ENCODE measurements around the gene DDAH1. TPM values are rescaled to one million over a fixed set of nuclear protein-coding genes. Genes with fewer than 3 reads are reported as not detected.

DDAH1 gene
- total RNA-seq, 1 donor from 2014 or later = 33.4 TPM

DNA sequence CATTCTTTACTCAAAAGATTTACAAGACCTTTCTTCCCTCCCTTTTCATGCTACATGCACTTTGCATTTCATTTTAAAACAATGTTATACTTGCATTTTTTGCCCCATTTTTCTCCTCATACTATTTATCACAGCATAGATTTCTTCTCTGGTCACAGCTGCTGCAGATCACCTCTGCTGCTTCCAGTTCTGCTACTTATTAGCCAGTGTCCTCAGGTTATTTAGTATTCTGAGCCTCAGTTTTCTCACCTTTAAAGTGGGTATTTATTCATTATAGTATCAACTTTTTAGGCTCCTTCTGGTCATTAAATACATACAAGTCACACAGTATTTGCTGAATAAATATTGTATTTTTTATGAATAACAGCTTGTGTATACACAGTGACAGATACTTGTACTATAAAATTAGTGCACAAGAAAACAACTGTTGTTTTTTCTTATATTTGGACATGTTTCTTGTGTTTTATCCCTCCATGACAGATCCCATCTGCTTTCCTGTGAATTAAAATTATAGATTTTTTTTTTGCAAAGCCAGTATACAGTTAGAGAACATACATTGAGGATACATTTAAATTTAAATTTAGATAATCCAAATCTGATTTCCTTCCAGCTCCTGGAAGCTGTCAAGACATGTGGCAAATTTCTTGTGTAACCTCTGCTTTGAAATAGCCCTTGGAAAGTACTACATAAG lies 103.2 kb downstream of the DDAH1 start:
- no peak overlapping the region for H3K4me3 Mint-ChIP-seq (ENCODE audit: low read depth)
- no peak overlapping the region for H3K27ac Mint-ChIP-seq
- no peaks in the 10 kb centered on the region for H3K27me3 Mint-ChIP-seq
- TF ChIP-seq, protein P1, sequence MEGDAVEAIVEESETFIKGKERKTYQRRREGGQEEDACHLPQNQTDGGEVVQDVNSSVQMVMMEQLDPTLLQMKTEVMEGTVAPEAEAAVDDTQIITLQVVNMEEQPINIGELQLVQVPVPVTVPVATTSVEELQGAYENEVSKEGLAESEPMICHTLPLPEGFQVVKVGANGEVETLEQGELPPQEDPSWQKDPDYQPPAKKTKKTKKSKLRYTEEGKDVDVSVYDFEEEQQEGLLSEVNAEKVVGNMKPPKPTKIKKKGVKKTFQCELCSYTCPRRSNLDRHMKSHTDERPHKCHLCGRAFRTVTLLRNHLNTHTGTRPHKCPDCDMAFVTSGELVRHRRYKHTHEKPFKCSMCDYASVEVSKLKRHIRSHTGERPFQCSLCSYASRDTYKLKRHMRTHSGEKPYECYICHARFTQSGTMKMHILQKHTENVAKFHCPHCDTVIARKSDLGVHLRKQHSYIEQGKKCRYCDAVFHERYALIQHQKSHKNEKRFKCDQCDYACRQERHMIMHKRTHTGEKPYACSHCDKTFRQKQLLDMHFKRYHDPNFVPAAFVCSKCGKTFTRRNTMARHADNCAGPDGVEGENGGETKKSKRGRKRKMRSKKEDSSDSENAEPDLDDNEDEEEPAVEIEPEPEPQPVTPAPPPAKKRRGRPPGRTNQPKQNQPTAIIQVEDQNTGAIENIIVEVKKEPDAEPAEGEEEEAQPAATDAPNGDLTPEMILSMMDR (IDR thresholded peaks at IDR 0.05; ENCODE audit: unreplicated experiment) = no peak
- no peaks in the 10 kb centered on the region for H3K4me1 Mint-ChIP-seq (ENCODE audit: low read depth)
- no peak for DNase-seq (ENCODE audit: low spot score, unreplicated experiment)
- no peaks in the 10 kb centered on the region for H3K36me3 Mint-ChIP-seq (ENCODE audit: insufficient read depth)
- no peaks in the 10 kb centered on the region for H3K9me3 Mint-ChIP-seq (ENCODE audit: low read depth)

DNA sequence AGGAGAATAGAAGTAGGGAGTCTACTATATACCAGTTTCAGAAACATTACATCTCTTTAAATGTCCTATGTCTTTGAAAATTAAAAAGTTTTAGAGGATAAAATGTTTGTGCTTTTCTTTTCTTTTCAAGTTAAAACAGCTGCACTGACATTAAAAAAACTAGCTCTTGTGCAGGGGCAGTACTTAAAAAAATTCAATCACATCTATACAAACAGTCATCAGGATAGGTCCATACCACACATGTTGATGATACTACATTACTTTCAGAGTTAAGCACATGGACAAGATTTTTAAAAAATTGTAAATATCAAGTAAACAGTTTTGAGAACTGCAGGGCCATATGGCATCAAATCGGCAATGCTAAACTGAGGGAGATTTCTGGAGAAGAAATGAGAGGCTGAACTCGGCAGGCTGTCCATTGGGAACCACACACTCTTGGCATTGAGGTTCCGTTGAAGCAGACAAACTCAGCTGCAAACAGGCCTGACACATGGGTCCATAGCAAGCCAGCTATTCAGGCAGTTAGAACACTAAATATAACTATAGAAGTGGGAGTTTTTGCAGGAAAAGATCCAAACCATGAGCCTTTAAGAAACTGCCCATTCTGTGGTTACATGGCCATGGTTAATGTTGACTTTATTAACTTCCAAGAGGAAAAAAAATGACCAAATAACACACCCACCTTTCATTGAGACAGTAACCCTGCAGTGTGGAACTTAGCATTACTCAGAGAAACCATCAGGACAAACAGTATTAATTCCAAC lies 104.0 kb downstream of the DDAH1 start:
- H3K9me3 Mint-ChIP-seq (ENCODE audit: low read depth) = no peaks in the 10 kb centered on the region
- no peak overlapping the region for H3K27ac Mint-ChIP-seq
- no peaks in the 10 kb centered on the region for H3K4me1 Mint-ChIP-seq (ENCODE audit: low read depth)
- no peaks in the 10 kb centered on the region for H3K27me3 Mint-ChIP-seq
- TF ChIP-seq, protein P1 (IDR thresholded peaks at IDR 0.05; ENCODE audit: unreplicated experiment) = no peak
- H3K4me3 Mint-ChIP-seq (ENCODE audit: low read depth) = no peak overlapping the region
- H3K36me3 Mint-ChIP-seq (ENCODE audit: insufficient read depth) = no peaks in the 10 kb centered on the region
- no peak for DNase-seq (ENCODE audit: low spot score, unreplicated experiment)

DNA sequence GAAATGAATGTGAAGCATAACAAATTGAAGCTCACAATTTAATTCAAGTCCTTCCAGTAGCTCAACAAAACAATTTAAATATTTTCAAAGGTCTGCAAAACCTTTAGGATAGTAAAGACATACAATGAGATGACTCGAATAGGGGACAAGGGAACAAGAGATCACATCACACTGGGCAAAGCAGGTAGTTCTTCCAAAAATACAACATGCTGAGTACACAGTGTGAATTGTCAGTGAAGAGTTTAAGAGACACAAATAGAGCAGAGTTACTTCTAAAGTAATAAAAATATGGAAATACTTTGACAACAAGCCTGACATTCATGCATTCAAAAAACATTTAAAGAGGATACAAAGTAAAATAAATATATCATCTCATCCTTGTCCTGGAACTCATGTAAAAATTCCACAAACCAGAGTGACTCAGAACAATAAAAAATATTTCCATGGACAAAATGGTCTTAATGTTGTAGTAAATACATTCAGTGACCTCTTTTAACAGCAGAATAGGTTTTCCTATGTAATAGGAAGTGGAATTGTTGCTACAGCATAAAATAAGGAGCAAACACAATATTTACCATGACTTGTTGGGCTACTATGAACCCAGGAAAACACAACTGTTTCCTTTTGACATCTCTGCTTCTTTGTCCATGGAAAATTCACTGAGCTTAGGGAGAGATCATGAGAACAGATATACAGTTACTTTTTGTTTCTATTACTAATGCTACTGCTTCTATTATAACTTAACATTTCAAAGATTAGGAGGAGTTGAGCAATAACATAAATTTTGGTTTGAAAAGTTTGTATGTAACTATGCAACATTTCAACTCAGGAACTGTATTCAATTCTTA lies 104.9 kb downstream of the DDAH1 start:
- Mint-ChIP-seq H3K27me3 (no peaks in the 10 kb centered on the region), H3K27ac (no peak overlapping the region), H3K4me3 (ENCODE audit: low read depth) (no peak overlapping the region), H3K9me3 (ENCODE audit: low read depth) (no peaks in the 10 kb centered on the region), H3K36me3 (ENCODE audit: insufficient read depth) (peaks cover 2% of the 10 kb centered on the region), H3K4me1 (ENCODE audit: low read depth) (peaks cover 3% of the 10 kb centered on the region)
- no peak for DNase-seq (ENCODE audit: low spot score, unreplicated experiment)
- TF ChIP-seq, protein P1 (IDR thresholded peaks at IDR 0.05; ENCODE audit: unreplicated experiment) = no peak

DNA sequence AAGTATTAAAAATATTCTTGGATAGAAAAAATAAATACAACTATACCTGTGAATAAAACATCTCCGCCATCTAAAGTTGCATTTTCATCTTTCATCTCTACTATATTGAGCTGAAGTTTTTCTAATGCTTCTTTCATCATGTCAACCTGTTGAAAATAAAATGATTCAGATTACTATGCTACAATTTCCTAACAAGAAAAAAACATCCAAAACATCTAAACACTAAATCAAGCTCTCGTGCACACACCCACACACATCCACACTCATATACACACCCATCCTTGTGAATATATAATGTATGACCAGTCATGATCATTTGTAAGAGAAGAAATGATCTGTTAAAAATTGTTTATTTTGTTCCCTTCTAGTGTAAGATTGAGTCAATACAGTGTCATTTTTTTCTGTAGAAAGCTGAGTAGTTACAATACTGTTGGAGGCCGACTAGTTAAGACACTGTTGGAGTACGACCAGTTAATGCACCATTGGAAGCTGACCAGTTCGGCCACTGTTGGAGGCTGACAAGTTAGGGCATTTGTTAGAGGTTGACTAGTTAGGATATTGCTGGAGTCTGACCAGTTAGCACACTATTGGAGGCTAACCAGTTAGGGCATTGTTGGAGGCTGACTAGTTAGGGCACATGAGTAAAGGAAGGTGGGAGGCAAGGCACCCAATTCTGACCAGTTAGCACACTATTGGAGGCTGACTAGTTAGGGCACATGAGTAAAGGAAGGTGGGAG lies 106.1 kb downstream of the DDAH1 start:
- no peak overlapping the region for H3K4me3 Mint-ChIP-seq (ENCODE audit: low read depth)
- TF ChIP-seq, protein P1 (IDR thresholded peaks at IDR 0.05; ENCODE audit: unreplicated experiment) = no peak

More for the DNA sequence above, 106.1 kb downstream of the DDAH1 start:
- Mint-ChIP-seq H3K27me3 (no peaks in the 10 kb centered on the region), H3K27ac (no peak overlapping the region), H3K36me3 (ENCODE audit: insufficient read depth) (peaks cover 2% of the 10 kb centered on the region), H3K9me3 (ENCODE audit: low read depth) (no peaks in the 10 kb centered on the region), H3K4me1 (ENCODE audit: low read depth) (peaks cover 3% of the 10 kb centered on the region)
- DNase-seq (ENCODE audit: low spot score, unreplicated experiment) = no peak

All from progenitor cell of endocrine pancreas (in vitro differentiated cells).